Activated CD4-positive, CD25-positive, alpha-beta regulatory T cell treated with anti-CD3 and anti-CD28 coated beads, Interleukin-2, amount 50 U/mL, for 72 hours (primary cell): ENCODE results near the gene CYP2U1.
"Not testable (repeated sequence)": the region's sequence is repeated elsewhere in the genome, so short reads cannot be mapped to it uniquely, and the experiment has no call there.

Experiments
- DNase-seq: peaks from one replicate; pipeline ENCODE4 v3.0.0; 2021

The CYP2U1 gene

DNA sequence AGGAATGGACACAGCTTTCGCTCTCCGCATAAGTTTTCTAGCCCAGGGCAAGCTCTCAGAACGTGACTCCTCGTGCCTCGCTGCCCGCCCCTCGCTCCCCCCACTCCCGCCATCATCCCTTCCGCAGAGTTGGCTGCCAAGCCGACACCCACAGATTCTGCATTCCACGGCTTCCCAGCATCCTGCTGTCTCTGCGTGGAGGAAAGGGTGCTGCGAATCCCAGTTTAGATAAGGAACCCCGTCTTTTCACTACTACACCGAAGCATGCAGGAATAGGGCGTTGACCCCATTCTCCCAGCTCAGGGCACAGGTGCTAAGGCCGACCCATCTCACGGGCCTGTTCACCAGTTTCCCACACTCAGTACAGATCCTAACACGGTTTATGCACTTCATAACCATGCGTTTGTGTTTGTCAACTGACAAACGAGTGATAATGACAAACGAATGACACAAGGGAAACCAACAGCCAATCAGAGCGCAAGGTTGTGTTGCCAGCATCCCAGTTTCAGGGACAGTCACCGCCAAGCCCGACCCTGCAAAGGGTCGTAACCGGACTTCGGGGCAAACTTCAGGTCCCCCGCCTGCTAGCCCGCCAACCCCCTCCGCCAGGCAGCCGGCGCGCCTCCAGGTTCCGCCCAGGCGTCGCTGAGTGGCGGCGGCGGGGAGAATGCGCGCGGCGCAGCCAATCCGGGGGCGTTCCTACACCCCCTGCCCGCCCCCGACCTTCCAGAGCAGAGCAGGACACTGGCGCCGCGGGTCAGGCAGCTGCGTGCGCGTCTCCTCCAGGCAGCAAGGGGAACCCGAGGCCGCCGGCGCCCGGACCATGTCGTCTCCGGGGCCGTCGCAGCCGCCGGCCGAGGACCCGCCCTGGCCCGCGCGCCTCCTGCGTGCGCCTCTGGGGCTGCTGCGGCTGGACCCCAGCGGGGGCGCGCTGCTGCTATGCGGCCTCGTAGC, at the start of gene CYP2U1:
Gene CYP2U1 (plus strand): TSS at position 729 of the 954 bp plus-strand sequence. CDS start 95 bp downstream, at position 824.
- peak; percentile 72 for DNase-seq

DNA sequence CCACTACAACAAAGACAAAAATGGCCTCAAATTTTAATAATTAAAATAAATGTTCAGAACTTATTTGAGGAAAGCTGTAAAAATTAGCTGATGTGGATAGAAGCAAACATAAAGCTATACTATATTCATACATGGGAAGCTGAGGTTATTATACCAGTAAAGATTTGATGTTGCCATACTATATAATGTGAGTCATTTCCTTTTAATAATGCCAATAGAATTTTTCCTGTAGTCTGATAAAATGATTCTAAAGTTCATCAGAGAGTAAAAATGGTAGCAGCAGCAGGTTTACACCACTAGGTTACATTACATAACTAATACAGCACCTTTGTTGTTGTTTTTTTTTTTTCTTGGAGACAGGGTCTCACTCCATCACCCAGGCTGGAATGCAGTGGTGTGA, 45.5 kb upstream of the CYP2U1 start:
- DNase-seq = no peak

DNA sequence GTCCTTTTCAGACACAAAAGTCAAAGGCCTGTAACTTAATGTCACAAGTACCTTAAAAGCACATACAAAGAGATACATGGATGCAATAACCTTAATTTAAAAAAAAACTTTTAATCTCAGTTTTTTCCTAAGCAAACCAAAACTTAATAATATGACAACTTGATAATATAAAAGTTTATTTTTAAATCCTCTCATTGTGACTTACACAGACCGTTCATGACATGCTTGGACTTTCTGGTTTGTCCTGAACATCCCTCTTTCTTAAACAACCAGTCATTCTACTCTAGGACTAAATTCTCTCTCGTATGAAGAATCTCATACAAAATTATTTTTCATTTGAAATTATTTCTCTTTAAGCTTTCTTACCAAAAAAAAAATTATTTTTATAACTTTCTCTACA, 43.1 kb upstream of the CYP2U1 start:
- DNase-seq = no peak

DNA sequence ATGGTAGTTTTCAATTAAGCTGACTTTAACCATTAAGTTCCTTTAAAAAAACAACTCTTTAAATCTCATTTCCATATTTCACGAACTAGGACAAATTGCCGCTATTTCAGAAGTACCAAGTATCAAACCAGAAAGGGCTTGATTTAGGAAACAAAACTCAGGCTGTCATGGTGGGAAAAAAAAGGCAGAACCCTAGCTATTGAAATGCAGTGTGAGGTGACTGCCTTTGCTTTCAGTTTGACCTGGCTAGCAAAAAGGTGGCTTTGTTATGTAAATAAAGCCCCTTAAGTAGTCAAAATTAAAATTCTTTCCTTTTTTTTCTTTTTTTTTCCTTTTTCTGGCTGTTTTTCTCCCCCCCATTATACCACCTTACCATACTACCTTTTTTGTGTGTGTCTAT, 40.6 kb upstream of the CYP2U1 start:
- DNase-seq = no peak

DNA sequence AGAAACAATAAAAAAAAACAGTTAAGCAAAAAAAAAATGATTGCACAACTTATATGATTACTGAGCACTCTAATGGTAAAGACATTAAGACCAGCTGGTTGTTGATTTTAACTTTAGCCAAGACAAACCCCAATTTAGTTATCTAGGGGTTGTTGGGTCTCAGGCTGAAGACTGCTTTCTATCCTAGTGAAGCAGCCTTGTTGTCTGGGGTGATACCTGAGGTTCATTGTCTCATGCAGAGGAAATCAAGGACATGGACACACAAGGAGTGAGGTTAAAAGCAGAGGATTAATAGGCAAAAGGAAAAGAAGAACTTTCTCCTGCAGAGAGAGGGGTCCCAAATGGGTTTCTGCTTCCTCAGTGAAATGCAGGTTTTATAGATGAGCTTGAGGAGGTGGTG, 40.0 kb upstream of the CYP2U1 start:
- DNase-seq = no peak

DNA sequence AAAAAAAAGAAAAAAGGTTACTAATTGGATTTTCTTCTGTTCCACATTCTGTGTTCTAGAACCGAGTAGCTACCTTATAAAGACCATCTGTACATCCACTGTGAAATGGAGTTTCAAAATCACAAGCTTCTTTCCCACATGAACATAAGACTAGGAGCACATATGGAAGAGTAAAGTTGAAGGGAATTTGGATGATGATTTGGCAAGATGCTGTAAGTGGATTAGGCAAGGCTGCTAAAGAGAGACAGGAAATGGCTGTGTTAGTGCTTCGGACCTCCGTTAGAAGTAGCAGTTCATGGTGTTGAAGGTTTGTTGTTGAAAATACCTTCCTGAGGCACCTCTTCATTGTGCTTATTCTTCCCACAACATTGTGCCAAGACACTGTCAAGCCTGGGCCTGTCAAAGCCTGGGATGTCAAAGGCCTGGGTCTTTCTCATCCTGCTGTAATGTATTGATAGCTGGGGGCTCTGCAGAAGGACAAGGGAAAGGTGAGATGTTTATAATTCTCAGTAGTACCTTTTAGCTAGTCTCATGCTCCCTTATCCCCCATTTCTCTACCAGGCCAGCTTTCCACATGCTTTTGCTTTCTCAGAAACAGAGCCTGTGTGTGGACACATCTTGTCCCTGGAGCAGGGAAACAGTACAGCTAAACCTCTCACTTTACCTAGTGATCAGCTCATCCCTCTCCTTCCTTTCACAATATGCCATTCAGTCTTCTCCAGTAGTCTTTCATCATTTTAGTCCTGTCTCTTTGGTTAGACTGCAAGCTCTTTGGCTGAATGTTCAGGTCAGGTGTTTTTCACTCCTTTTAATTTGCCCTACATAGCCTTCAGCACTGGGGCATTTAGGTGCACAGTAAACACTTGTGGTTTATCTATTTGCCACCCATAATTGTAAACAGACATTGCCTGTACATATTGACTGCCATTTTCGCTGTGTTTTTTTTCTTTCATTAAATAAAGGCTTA, 37.9 kb upstream of the CYP2U1 start:
- no peak for DNase-seq

DNA sequence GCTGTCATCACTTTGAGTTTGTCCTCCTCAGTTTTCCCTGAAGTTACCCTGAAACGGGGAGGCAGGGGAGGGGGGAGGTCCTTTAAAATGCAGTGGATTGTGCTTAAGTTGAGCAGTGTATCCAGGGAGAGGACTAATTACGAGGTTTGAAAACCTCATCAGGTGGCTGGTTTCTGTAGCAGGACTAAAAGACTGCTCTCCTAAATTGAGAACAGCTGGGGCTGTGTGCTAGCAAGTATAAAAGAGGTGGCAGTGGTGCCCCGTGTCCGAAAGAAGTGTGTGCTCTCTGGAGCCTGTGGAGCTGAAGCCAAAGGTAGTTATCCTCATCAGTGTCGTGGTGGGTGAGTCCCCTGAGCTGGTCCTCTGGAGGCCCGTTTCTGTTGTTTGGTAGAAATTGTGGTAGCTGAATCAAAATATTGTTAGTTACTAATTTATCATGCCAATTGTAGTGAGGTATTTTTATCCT, 37.2 kb upstream of the CYP2U1 start:
- DNase-seq = no peak

DNA sequence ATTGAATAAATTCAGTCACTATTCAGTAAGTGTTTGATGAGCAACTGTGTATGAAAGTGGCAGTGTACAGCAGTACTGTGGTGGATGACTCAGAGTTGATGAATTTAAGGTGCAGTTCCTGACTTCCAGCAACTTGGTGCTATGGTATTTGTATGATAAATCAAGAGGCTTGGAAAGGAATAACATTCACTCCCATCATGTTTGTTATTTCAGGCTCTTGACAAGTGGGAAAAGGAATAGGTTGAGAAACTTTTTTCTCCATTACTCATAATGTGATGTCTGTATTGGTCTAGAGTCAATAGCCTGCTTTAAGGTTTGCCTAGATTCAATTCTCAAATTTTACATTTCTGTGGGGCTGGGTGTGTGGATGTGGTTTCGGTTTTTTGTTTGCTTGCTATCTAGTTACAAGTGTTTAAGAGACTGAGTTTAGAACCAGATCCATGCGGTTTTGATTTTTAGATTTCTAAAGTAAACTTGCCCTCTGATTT, 35.1 kb upstream of the CYP2U1 start:
- no peak for DNase-seq

DNA sequence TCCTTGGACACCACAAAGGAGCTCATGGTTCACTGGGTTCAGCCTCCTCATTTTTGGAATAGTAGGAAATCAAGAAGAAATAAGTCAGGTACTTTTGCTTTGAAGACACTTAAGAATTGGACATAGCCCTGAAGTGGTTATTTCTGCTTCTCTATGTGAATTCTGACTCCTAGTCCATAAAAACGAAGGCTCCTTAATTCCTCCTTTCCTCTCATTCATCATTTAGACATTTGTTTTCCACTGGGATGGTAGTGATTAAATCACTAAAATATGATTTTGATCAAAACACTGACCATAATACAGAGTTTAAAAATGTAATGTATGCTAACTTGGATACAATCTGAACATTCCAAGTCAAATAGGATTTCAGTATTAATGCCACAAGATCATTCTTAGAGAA, 34.7 kb upstream of the CYP2U1 start:
- no peak for DNase-seq

DNA sequence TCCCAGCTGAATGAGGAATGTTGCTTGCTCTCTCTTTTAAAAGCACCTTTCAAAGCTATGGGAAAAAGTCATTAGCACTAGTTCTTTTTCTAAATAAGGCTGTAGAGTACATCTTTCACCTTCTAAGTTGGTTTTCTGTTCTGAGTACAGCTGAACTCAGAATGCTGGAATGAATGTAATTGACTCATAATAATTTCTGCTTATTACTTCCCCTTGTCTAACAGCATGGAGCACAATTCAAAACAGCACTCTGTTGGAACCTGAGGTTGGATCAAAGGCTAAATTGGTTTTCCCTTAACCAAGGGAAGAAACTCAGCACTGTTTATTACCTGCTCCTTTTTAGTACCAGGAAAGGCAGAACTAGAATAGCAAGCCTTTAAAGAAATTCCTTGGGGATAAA, 33.5 kb upstream of the CYP2U1 start:
- no peak for DNase-seq

DNA sequence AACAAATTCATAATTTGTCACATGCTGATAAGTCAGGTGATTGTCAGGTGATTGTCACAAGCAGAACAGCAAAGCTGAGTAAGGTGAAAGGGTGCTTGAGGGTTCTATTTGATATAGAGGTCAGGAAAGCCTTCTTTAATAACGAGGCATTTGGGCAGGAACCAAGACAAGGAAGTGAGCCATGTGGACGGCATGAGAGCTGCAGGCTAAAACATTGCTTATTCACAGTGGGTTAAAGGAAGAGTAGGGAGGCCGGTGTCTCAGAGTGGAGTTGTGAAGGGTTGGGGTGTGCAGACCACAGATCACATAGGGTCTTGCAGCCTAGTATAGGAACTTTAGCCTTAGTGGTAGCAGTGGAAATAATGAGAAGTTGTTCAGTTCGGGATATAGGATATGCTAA, 31.3 kb upstream of the CYP2U1 start:
- no peak for DNase-seq

DNA sequence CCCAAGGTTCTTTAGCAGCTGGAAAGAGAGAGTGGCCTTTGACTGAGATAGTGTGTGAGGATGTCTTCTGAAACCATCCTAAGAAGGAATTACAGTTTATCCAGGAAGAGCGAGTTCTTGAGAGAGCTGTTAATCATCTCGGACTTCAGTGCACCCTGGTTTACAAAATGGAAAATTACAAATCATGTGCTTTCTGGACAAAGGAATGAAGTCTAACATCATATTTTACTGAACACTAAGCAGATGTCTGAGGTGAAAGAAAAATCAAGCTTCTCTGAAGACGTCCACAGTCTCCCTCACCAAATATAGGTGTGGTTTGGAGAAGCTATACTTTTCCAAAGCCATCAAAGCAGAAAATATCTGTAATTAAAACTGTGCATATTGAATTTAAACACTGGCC, 30.8 kb upstream of the CYP2U1 start:
- DNase-seq = no peak

DNA sequence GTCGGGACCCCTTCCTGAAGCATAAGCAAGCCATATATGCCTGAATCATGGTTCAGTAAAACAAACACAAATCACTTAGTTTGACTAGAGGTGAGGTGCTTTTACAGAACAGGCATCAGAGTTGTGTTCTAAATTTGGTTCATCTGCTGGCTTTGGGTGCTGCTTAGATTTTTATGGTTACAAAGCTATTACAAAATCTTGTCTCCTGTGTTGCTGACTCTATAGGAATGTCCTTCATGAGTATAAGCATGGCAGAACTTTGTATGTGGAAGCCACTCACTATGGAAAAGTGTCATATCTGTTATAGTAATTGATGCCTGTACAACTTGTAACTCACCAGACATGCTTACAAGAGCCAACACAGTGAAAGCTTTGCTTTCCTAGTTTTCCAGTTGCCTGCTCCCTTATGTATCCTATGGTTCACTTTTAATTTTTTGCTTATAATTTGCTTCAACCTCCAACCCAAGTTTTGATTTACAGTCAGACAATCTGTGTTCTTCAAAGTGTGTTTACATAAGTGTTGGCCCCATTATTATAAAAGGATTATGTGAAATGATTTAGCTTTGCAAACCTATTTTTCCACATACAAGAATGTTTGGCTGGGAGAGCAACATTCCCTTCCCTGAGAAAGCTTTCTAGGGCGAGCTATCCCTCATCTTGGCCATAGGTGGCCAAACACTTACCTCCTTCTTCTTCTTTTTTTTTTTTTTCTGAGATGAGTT, 30.0 kb upstream of the CYP2U1 start:
- DNase-seq = no peak

DNA sequence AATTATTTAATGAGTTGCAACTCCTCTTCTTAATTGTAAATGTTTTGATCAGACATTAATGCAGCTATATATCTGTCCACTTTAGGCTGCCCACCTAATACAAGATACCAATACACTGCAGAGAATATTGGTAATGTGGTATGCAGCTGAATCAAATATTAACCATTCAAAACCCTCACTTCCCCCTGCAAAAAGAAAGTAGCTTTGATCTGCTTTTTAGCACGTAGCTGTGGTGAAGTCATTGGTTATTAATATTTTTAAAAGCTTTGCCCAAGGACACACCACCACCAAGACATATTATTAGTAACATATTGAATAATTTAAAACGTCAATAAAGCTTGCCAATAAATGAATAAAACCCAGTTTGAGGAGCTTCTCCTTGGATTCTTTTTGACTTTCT, 28.6 kb upstream of the CYP2U1 start:
- DNase-seq = no peak

DNA sequence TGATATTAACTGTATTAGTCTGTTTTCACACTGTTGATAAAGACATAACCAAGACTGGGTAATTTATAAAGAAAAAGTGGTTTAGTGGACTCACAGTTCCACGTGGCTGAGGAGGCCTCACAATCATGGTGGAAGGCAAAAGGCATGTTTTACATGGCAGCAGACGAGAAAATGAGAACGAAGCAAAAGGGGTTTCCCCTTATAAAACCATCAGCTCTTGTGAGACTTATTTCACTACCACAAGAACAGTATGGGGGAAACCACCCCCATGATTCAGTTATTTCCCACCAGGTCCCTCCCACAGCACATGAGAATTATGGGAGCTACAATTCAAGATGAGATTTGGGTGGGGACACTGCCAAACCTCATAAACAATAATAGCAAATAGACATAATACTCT, 26.3 kb upstream of the CYP2U1 start:
- DNase-seq = not testable (repeated sequence)

DNA sequence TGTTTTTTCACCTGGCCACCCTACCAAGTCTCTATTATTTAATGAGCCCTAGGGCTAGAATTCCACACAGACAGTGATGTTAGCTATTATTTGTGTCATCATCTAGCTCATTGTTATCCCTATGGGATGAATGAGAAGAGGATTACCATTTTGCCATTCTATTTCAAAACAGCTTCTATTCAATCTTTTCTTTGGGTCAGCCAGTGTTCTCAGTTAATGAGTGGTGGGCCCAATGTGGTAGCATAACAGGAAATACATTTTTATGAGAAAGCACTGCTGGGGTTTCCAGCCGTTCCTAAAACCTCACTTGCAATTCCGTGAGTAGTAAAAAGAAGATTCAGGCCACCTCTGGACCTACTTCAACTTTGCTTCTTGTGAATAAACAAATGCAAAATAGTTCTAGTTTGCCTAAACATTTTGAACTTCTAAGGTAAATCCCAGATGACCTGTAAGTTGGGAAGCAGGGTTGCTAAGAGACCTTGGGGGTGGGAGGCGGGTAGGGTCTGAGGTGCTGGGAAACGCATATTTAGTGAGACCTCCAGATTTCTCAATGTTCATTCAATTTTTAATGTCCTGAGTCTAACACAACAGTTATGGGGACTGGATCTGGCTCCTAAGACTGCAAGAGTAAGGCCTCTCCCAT, 24.8 kb upstream of the CYP2U1 start:
- DNase-seq = no peak

DNA sequence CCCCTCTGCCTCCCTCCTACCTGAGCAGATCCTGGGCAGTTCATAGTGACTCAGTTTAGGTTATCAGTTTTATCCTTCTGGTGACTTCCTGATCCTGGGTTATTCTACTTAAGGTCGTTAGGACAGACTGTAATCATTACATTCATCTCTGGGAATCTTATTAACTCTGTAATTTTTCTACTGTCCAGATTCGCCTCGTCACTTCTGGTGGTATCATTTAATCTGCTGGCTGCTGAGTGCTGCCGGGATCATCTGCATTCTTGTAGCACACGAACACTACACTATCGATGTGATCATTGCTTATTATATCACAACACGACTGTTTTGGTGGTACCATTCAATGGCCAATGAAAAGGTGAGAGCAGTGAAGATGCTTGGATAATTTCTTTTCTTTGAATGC, 23.0 kb upstream of the CYP2U1 start:
- no peak for DNase-seq

DNA sequence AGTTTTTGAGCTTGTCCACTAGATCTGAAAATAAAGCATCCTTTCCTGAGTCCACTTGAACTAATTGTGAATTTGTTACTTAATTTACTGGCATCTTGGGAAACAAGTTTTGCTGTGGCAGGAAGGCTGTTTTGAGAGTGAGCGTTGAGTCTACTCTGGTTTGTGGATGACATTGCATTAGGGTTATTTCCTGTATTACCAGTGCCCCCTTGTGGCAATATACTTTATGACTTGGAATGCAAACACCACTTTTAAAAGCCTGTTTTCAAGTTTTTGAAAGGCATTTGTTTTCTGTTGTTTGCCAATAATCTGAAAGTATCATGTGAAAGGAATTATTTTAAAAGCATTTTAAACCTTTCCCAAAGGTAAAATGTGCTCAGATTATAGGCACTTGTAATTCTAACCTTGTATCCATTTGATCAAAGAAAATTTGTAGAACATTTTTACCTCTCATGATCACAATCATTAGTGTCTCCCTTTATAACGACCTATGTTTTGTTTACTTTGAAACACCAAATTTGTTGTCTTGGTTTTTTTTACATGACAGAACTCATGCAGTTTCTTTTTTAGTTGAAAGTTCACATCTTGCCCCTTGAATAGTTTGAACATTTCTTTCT, 18.0 kb upstream of the CYP2U1 start:
- no peak for DNase-seq

DNA sequence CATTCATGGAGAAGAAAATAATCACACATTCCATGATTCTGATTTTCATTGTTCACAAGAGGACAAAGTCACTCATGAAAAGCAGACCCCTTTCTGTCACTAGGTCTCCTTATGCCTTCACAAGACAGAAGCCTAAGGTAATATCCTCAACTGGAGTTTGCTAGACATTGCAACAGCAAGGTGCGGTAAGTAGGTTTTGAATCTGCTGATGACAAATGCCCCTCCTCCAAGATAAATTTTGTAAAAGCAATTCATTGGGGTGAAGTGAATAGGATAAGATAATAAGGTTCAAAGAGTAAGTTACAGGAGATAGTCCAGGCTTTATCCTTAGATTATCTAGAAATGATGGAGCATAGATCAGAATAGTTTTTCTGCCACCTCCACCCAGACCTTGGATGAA, 16.1 kb upstream of the CYP2U1 start:
- DNase-seq = no peak

DNA sequence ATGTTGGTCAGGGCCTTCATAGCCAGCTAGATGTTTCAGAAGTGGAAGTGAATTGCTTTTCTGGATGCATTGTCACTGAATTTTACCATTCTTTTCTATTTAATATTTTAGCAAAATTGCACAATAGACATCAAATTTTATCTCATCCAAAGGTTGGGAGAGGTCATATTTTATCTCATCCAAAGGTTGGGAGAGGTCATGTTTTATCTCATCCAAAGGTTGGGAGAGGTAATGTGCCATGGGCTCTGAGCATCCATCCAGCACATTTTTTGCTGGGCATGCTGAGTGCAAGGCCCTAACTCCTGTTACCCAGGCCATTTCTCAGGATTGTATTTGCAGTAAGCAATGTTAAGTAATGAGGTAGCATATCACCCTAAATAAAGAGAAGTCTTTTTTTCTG, 14.7 kb upstream of the CYP2U1 start:
- DNase-seq = no peak

DNA sequence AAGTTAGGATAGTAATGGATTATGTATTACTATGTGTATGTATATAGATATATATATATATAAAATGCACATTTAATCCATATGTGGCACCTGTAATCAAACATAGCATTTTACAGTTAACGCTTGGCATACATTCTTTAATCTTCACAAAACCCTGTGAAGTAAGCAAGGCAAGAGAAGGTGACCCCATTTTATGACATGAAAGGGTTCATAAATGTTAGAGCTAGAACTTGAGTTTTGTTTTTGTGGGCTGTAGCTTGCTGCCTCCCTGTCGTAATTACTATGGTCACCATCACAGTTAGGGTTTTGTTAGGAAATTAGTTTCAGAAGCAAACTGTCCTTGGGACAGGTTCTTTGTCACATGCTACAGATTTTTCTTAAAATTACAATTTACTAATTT, 13.8 kb upstream of the CYP2U1 start:
- no peak for DNase-seq
